ENCODE data around the gene C3orf38. TPM values are rescaled to one million over a fixed set of nuclear protein-coding genes. Genes with fewer than 3 reads are reported as not detected.
A peak's percentile ranks its signal among the peaks of the same experiment; 100 is the strongest.

The C3orf38 gene
- total RNA-seq, 1 donor from 2014 or later: 40.3 TPM

DNA sequence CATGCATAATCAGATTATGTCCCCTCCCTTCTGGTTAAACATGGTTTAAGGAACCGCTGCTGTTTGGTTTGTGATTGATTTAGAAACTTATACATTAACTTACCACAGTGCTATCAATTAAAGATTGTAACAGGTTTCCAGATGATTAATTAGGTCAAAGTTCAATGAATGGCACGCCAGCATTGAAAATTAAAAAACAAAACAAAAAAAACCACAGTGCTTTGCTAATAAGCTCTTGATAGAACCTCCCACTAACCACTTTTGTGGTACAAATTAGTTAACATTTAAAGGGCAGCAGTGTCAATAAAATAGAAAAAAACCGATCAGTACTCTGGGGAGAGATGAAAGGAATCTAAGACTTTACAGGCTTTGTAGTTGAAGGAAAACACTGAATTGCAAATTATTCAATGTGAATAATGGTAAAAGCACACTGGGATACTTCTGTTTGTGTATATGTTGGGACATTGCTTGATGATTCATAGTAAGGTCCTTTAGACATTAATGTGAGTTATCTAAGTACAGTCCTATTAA is 7.6 kb upstream of the C3orf38 start:
- Mint-ChIP-seq H3K27me3 (no peaks in the 10 kb centered on the region), H3K9me3 (no peaks in the 10 kb centered on the region), H3K27ac (no peak overlapping the region), H3K36me3 (ENCODE audit: low read depth) (peaks cover 37% of the 10 kb centered on the region), H3K4me1 (peaks cover 4% of the 10 kb centered on the region), H3K4me3 (no peak overlapping the region)
- DNase-seq (no peak), ATAC-seq (ENCODE audit: low read depth) (no peak)
- intact Hi-C loops (cut with micrococcal nuclease): no loop called here
- CTCF ChIA-PET: no interaction called here
- POLR2A ChIA-PET: no interaction called here
- TF ChIP-seq, protein P1, sequence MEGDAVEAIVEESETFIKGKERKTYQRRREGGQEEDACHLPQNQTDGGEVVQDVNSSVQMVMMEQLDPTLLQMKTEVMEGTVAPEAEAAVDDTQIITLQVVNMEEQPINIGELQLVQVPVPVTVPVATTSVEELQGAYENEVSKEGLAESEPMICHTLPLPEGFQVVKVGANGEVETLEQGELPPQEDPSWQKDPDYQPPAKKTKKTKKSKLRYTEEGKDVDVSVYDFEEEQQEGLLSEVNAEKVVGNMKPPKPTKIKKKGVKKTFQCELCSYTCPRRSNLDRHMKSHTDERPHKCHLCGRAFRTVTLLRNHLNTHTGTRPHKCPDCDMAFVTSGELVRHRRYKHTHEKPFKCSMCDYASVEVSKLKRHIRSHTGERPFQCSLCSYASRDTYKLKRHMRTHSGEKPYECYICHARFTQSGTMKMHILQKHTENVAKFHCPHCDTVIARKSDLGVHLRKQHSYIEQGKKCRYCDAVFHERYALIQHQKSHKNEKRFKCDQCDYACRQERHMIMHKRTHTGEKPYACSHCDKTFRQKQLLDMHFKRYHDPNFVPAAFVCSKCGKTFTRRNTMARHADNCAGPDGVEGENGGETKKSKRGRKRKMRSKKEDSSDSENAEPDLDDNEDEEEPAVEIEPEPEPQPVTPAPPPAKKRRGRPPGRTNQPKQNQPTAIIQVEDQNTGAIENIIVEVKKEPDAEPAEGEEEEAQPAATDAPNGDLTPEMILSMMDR (IDR thresholded peaks at IDR 0.05): no peak

DNA sequence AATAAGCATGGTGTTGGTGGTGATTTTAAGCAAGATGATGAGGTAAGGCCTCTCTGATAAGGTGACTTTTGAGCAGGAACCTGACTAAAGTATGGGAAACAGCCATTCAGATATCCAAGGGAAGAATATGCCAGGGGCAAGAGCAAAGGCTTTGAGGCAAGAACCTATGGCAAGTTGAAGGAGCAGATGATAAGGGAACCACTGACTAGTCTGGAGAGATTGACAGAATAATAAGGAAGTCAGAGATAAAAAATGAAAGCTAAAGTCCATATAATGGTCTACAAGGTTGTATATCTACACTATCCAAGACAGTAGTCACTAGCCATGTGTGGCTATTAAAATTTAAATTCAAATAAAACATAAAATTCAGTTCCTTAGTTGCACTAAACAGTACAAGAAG is 2.5 kb upstream of the C3orf38 start:
- H3K27me3 Mint-ChIP-seq: no peaks in the 10 kb centered on the region
- peaks cover 28% of the 10 kb centered on the region for H3K4me1 Mint-ChIP-seq
- TF ChIP-seq, protein P1 (IDR thresholded peaks at IDR 0.05): no peak
- no peak overlapping the region for H3K27ac Mint-ChIP-seq
- ATAC-seq (ENCODE audit: low read depth) (no peak), DNase-seq (no peak)
- peaks cover 10% of the 10 kb centered on the region for H3K36me3 Mint-ChIP-seq (ENCODE audit: low read depth)
- H3K4me3 Mint-ChIP-seq: no peak overlapping the region
- H3K9me3 Mint-ChIP-seq: no peaks in the 10 kb centered on the region
- CTCF ChIA-PET: no interaction called here
- POLR2A ChIA-PET: interaction anchor here (0.5 kb wide), 1 partner anchor 58 kb away, joined by 3 read pairs; no protein-coding TSS in a partner anchor
- intact Hi-C loops (cut with micrococcal nuclease): no loop called here

GRCh38 chr3:88148651-88149050 is 1.1 kb upstream of the C3orf38 start:
- H3K4me3 Mint-ChIP-seq: peak overlapping the region; percentile 94
- intact Hi-C loops (cut with micrococcal nuclease): loop anchor here (1.0 to 2.0 kb wide), 4 partner anchors 18 to 921 kb away; partner anchors contain the start of genes CGGBP1, CHMP2B and ZNF654
- H3K4me1 Mint-ChIP-seq: peaks cover 40% of the 10 kb centered on the region
- H3K36me3 Mint-ChIP-seq (ENCODE audit: low read depth): peaks cover 15% of the 10 kb centered on the region
- ATAC-seq (ENCODE audit: low read depth) (no peak), DNase-seq (no peak)
- no peaks in the 10 kb centered on the region for H3K9me3 Mint-ChIP-seq
- TF ChIP-seq, protein P1 (IDR thresholded peaks at IDR 0.05): no peak
- no peaks in the 10 kb centered on the region for H3K27me3 Mint-ChIP-seq
- POLR2A ChIA-PET: interaction anchor here (1.5 to 5.9 kb wide), 2 partner anchors 8 to 89 kb away, joined by 5 to 81 read pairs; partner anchors contain the start of genes CGGBP1 and ZNF654
- CTCF ChIA-PET: no interaction called here
- peak overlapping the region; percentile 89 for H3K27ac Mint-ChIP-seq

DNA sequence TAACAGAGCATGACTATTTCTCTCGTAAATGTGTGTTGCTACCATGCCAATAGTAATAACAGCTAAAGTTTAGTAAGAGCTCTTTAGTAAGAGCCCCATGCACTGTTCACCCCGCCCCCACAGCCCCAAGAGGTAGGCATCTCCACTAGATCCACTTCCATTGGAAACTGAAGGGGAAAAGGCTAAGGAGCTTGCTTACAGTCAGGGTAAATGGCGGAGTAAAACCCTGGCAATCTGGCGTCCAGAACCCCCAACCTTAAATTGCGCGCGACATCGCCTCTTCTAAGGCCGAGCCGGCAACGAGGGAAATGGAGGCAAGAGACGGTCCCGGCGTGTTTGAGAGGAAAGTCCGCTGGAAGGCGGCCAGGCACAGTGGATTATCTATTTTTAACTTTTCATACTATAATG is 654 bp upstream of the C3orf38 start:
- CTCF ChIA-PET: interaction anchor here (1.3 kb wide), 1 partner anchor 31 kb away, joined by 4 read pairs; no protein-coding TSS in a partner anchor
- peaks cover 40% of the 10 kb centered on the region for H3K4me1 Mint-ChIP-seq
- peak overlapping the region; percentile 89 for H3K27ac Mint-ChIP-seq
- intact Hi-C loops (cut with micrococcal nuclease): loop anchor here (1.0 to 2.0 kb wide), 4 partner anchors 18 to 922 kb away; partner anchors contain the start of genes CGGBP1, CHMP2B and ZNF654
- POLR2A ChIA-PET: interaction anchor here (0.5 to 5.9 kb wide), 6 partner anchors 9 to 922 kb away, joined by 4 to 81 read pairs (median 10); partner anchors contain the start of genes CGGBP1, CHMP2B and ZNF654
- peak overlapping the region; percentile 94 for H3K4me3 Mint-ChIP-seq
- no peaks in the 10 kb centered on the region for H3K9me3 Mint-ChIP-seq
- peak; percentile 16 for DNase-seq
- ATAC-seq (ENCODE audit: low read depth): peak; percentile 3
- peaks cover 18% of the 10 kb centered on the region for H3K36me3 Mint-ChIP-seq (ENCODE audit: low read depth)
- no peaks in the 10 kb centered on the region for H3K27me3 Mint-ChIP-seq
- TF ChIP-seq, protein P1 (IDR thresholded peaks at IDR 0.05): no peak

GRCh38 chr3:88150371-88150770 is 612 bp downstream of the C3orf38 start:
- intact Hi-C loops (cut with micrococcal nuclease): loop anchor here (2.0 to 5.0 kb wide), 2 partner anchors 30 to 282 kb away; no protein-coding TSS in a partner anchor
- DNase-seq (no peak), ATAC-seq (ENCODE audit: low read depth) (peak; percentile 6)
- H3K4me1 Mint-ChIP-seq: peaks cover 40% of the 10 kb centered on the region
- peak overlapping the region; percentile 94 for H3K4me3 Mint-ChIP-seq
- ChIA-PET POLR2A (interaction anchor here (0.7 to 5.9 kb wide), 6 partner anchors 12 to 923 kb away, joined by 3 to 81 read pairs (median 10); partner anchors contain the start of genes CGGBP1, CHMP2B and ZNF654), CTCF (interaction anchor here (1.1 to 1.3 kb wide), 2 partner anchors 30 to 37 kb away, joined by 3 to 4 read pairs; no protein-coding TSS in a partner anchor)
- peaks cover 26% of the 10 kb centered on the region for H3K36me3 Mint-ChIP-seq (ENCODE audit: low read depth)
- no peaks in the 10 kb centered on the region for H3K9me3 Mint-ChIP-seq
- TF ChIP-seq, protein P1 (IDR thresholded peaks at IDR 0.05): no peak
- H3K27ac Mint-ChIP-seq: peak overlapping the region; percentile 97
- no peaks in the 10 kb centered on the region for H3K27me3 Mint-ChIP-seq
